Hematopoietic multipotent progenitor cell treated with erythropoietin and hydrocortisone succinate and interleukin-3 and kit ligand, for 8 days (in vitro differentiated cells): ENCODE results near the gene BBS12.
"Not testable (repeated sequence)": the region's sequence is repeated elsewhere in the genome, so short reads cannot be mapped to it uniquely, and the experiment has no call there.

Experiments
- DNase-seq: peaks from one replicate; pipeline ENCODE4 v3.0.0-alpha.2; 2015

Gene BBS12

GRCh38 chr4:122766353-122766705, 33.8 kb downstream of the BBS12 start:
- no peak for DNase-seq

GRCh38 chr4:122766950-122767349, 34.4 kb downstream of the BBS12 start:
- DNase-seq = no peak

GRCh38 chr4:122771724-122772123, 39.2 kb downstream of the BBS12 start:
- no peak for DNase-seq

GRCh38 chr4:122772311-122772710, 39.8 kb downstream of the BBS12 start:
- no peak for DNase-seq

- no peak for DNase-seq
Measured at GRCh38 chr4:122772986-122773385, 40.5 kb downstream of the BBS12 start.

GRCh38 chr4:122775039-122775438, 42.5 kb downstream of the BBS12 start:
- DNase-seq = no peak

- peak; percentile 40 for DNase-seq
Measured at GRCh38 chr4:122775987-122776836, 43.7 kb downstream of the BBS12 start.

GRCh38 chr4:122776916-122777315, 44.4 kb downstream of the BBS12 start:
- DNase-seq = peak; percentile 22

GRCh38 chr4:122777846-122778673, 45.6 kb downstream of the BBS12 start:
- no peak for DNase-seq

- DNase-seq = no peak
Measured at GRCh38 chr4:122781486-122781885, 49.0 kb downstream of the BBS12 start.

GRCh38 chr4:122783301-122784215, 51.1 kb downstream of the BBS12 start:
- peak; percentile 57 for DNase-seq

GRCh38 chr4:122784261-122784660, 51.8 kb downstream of the BBS12 start:
- DNase-seq = no peak

GRCh38 chr4:122785099-122785498, 52.6 kb downstream of the BBS12 start:
- no peak for DNase-seq

GRCh38 chr4:122786296-122786695, 53.8 kb downstream of the BBS12 start:
- DNase-seq = not testable (repeated sequence)

- DNase-seq = not testable (repeated sequence)
Measured at GRCh38 chr4:122786920-122787319, 54.4 kb downstream of the BBS12 start.

- DNase-seq = no peak
Measured at GRCh38 chr4:122787940-122788339, 55.4 kb downstream of the BBS12 start.

GRCh38 chr4:122788935-122789334, 56.4 kb downstream of the BBS12 start:
- no peak for DNase-seq

GRCh38 chr4:122793811-122794210, 61.3 kb downstream of the BBS12 start:
- DNase-seq = no peak
